CD8-positive, alpha-beta memory T cell (primary cell): ENCODE results near the gene GALK2. TPM values are rescaled to one million over a fixed set of nuclear protein-coding genes. Genes with fewer than 3 reads are reported as not detected.
A peak's percentile ranks its signal among the peaks of the same experiment; 100 is the strongest.

Experiments used
- CTCF ChIA-PET: fragments of 350-600 bp; sonication (Branson Sonifier 250); formaldehyde crosslinking; loops from one replicate; lab custom pipeline; 2021; ENCODE audit warnings: antibody characterized with exemption; lab: Charles Lee
- POLR2A ChIA-PET: fragments of 350-600 bp; sonication (Branson Sonifier 250); formaldehyde crosslinking; loops from one replicate; lab custom pipeline; 2021; ENCODE audit warnings: antibody characterized with exemption; lab: Charles Lee
- DNase-seq, 5 donors: peaks; one replicate each; pipeline versions ENCODE4 v3.0.0 to v3.0.0-alpha.2; 2020 to 2022; ENCODE audit warnings: mixed read lengths in 1 of 5
- H3K27ac ChIP-seq: one replicate; pipeline ENCODE4 v1.7.0; 2013; ENCODE audit warnings: low read depth, mild to moderate bottlenecking, low read length, moderate library complexity
- H3K27me3 ChIP-seq: 2 replicates; pipeline ENCODE4 v1.7.0; 2013; ENCODE audit warnings: low read length, mild to moderate bottlenecking; ENCODE audit not compliant: insufficient read depth, poor library complexity, severe bottlenecking
- H3K36me3 ChIP-seq: 2 replicates; pipeline ENCODE4 v1.7.0; 2013; ENCODE audit warnings: mild to moderate bottlenecking, low read length, moderate library complexity; ENCODE audit not compliant: insufficient read depth
- H3K4me1 ChIP-seq: 2 replicates; pipeline ENCODE4 v1.7.0; 2013; ENCODE audit warnings: mild to moderate bottlenecking, low read length, moderate library complexity; ENCODE audit not compliant: insufficient read depth
- H3K4me3 ChIP-seq: 2 replicates; pipeline ENCODE4 v1.7.0; 2013; ENCODE audit warnings: mild to moderate bottlenecking, low read length
- H3K9me3 ChIP-seq: 2 replicates; pipeline ENCODE4 v1.7.0; 2013; ENCODE audit warnings: mild to moderate bottlenecking, low read length
- H3K27ac Mint-ChIP-seq, 8 donors: one replicate each; pipeline ENCODE4 v1.8.0; 2020 to 2021; ENCODE audit warnings: mixed read lengths in 8 of 8, mild to moderate bottlenecking in 6 of 8, inconsistent platforms in 3 of 8, moderate library complexity in 3 of 8
- H3K27me3 Mint-ChIP-seq, 2 donors: one replicate each; pipeline ENCODE4 v1.8.0; 2020 to 2021; ENCODE audit warnings: mixed read lengths in 2 of 2, mild to moderate bottlenecking in 1 of 2, moderate library complexity in 1 of 2
- H3K36me3 Mint-ChIP-seq, 3 donors: one replicate each; pipeline ENCODE4 v1.8.0; 2020 to 2021; ENCODE audit warnings: mixed read lengths in 3 of 3, inconsistent platforms in 1 of 3, mild to moderate bottlenecking in 1 of 3
- H3K4me1 Mint-ChIP-seq, 3 donors: one replicate each; pipeline ENCODE4 v1.8.0; 2020 to 2021; ENCODE audit warnings: mixed read lengths in 3 of 3, inconsistent platforms in 1 of 3, mild to moderate bottlenecking in 1 of 3
- H3K4me3 Mint-ChIP-seq, 7 donors: one replicate each; pipeline ENCODE4 v1.8.0; 2020 to 2021; ENCODE audit warnings: mixed read lengths in 7 of 7, mild to moderate bottlenecking in 6 of 7, moderate library complexity in 4 of 7, inconsistent platforms in 2 of 7
- H3K9me3 Mint-ChIP-seq, 5 donors: one replicate each; pipeline ENCODE4 v1.8.0; 2020 to 2022; ENCODE audit warnings: mixed read lengths in 5 of 5, mild to moderate bottlenecking in 3 of 5, moderate library complexity in 2 of 5, inconsistent platforms in 1 of 5
- polyA plus RNA-seq: library from polyadenylated mRNA; unstranded; fragments of 300-500 nt; fragmentation: Illumina TruSeq; gene quantifications from one replicate; pipeline ENCODE4 v1.2.3, GENCODE V29; 2021
- total RNA-seq, 2 experiments: library from RNA; stranded (reverse); gene quantifications; one replicate each; pipeline ENCODE4 v1.2.3, GENCODE V29; 2021

Gene GALK2
- total and polyA plus RNA-seq, 3 experiments from 2014 or later, result 21.3 to 28.0 (median 26.2) TPM

DNA sequence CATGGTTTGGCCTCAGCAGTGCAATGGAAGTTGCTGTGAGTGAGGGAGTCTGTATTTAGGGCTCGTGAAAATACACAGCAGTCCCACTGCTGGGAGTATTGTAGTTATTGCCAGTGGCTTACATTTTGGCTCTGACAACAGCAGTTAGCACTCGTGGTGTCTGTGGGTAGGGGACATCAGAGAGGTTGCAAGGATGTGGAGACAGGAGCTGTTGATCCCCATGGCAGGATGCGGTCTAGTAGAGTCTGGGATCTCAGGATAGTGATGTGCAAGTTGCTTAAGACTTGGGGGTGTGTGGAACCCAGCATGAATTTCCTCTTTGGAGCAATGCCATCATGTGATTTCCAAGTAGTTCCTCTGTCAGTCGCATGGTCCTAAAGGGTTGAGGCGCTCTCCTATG is 59.9 kb downstream of the GALK2 start:
- no peaks in the 10 kb centered on the region for H3K27me3 Mint-ChIP-seq
- H3K27me3 ChIP-seq, result no peaks in the 10 kb centered on the region
- no peaks in the 10 kb centered on the region for H3K4me1 ChIP-seq
- no peak overlapping the region for H3K27ac Mint-ChIP-seq
- ChIA-PET POLR2A (no interaction called here), CTCF (no interaction called here)
- H3K4me3 ChIP-seq, result no peak overlapping the region
- peaks cover 26 to 34% (median 34%) of the 10 kb centered on the region in 3 donors for H3K4me1 Mint-ChIP-seq
- H3K9me3 Mint-ChIP-seq, result peaks cover 8 to 14% (median 13%) of the 10 kb centered on the region in 5 donors
- no peak for DNase-seq
- H3K9me3 ChIP-seq, result peaks cover 4% of the 10 kb centered on the region
- no peak overlapping the region for H3K4me3 Mint-ChIP-seq
- peaks cover 36 to 67% (median 49%) of the 10 kb centered on the region in 3 donors for H3K36me3 Mint-ChIP-seq
- H3K27ac ChIP-seq, result no peak overlapping the region
- H3K36me3 ChIP-seq, result no peaks in the 10 kb centered on the region

DNA sequence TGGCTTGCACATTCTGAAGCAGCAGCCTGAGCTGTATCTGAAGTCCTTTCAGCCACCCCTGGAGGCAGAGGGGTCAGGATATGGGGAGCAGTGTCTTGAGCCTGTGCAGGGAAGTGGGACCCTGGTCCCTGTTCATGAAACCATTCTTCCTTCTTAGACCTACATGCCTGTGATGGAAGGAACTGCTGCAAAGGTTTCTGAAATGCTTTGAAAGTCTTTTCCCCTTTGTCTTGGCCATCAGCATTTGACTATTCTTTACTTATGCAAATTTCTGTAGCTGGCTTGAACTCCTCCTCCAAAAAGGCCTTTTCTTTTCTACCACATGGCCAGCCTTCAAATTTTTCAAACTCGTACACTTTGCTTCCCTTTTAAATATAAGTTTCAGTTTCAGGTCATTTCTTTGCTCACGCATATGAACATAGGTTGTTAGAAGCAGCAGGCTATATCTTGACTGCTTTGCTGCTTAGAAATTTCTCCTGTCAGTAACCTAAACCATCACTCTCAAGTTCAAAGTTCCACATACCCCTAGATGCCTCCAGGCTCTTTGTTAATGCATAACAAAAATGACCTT is 62.3 kb downstream of the GALK2 start:
- no peak for DNase-seq
- Mint-ChIP-seq H3K4me3 (no peak overlapping the region), H3K4me1 (peaks cover 24 to 33% (median 29%) of the 10 kb centered on the region in 3 donors), H3K27ac (peak overlapping the region in 1 of 8 donors; percentile 87), H3K27me3 (no peaks in the 10 kb centered on the region), H3K36me3 (peaks cover 24 to 57% (median 35%) of the 10 kb centered on the region in 3 donors), H3K9me3 (peaks cover 8 to 14% (median 10%) of the 10 kb centered on the region in 5 donors)
- Histone ChIP-seq H3K27ac (no peak overlapping the region), H3K4me3 (no peak overlapping the region), H3K9me3 (peaks cover 4% of the 10 kb centered on the region), H3K4me1 (no peaks in the 10 kb centered on the region), H3K36me3 (no peaks in the 10 kb centered on the region), H3K27me3 (no peaks in the 10 kb centered on the region)
- CTCF ChIA-PET, result no interaction called here
- POLR2A ChIA-PET, result no interaction called here

DNA sequence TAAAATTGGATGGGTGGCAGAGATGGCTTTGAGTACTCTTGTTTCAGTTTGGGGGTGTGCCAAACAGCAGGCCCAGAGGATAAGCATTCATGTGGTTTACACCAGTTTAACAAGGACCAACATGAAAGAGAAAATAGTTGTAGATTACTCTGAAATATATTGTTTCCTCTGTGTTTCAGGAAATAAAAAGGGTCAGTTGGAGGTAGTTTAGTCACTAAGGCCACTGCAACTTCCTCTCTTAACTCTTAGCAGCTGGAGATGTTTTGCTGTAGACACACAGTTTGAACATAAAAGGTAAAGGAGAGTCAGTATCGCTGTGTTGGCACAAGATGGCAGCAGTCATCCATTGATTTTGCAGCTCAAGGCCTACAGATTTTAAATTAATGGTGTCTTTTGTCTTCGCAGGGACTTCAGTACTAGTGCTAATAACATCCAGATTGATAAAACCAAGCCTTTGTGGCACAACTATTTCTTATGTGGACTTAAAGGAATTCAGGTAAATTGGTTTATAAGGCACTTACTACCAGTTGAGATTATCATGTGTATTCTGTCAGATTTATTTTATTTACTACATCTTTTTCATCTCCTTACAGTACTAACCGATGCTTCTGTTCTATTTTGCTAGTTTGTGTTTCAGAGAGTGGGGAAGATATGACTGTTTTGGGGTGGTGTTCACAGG is 65.5 kb downstream of the GALK2 start:
- peak overlapping the region in 6 of 8 donors; percentile 29 to 79 (median 72) for H3K27ac Mint-ChIP-seq
- peaks cover 14 to 15% (median 15%) of the 10 kb centered on the region in 3 donors for H3K4me1 Mint-ChIP-seq

DNA sequence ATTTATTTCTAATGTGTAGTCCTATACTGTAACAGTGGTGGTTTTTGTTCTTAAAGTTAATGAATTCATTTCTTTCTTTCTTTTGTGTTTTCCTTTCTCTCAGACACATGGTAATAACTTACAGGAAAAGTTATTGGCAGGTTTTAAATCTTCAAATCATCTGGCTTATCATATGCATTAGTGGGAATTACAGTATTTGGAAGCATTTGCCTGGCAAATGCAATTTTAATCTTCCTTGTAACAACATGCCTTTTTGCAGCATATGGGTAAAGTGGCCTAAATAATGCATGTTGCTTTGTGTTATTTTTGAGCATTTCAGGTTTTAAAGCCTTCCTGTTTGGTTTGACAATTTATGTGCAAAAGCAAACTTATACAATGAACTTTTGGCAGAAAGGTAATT is 66.8 kb downstream of the GALK2 start:
- no peaks in the 10 kb centered on the region for H3K9me3 ChIP-seq
- H3K27me3 Mint-ChIP-seq, result no peaks in the 10 kb centered on the region
- peaks cover 5% of the 10 kb centered on the region for H3K36me3 ChIP-seq
- H3K4me3 ChIP-seq, result no peak overlapping the region
- H3K4me1 Mint-ChIP-seq, result peaks cover 11 to 15% (median 15%) of the 10 kb centered on the region in 3 donors
- H3K36me3 Mint-ChIP-seq, result peaks cover 9 to 38% (median 11%) of the 10 kb centered on the region in 3 donors
- H3K9me3 Mint-ChIP-seq, result no peaks in the 10 kb centered on the region
- H3K27me3 ChIP-seq, result no peaks in the 10 kb centered on the region
- ChIA-PET POLR2A (no interaction called here), CTCF (interaction anchor here (0.9 to 2.4 kb wide), 4 partner anchors 185 to 909 kb away, joined by 3 to 22 read pairs (median 5); partner anchors contain the start of gene FGF7)
- no peaks in the 10 kb centered on the region for H3K4me1 ChIP-seq
- H3K27ac ChIP-seq, result no peak overlapping the region
- no peak overlapping the region for H3K4me3 Mint-ChIP-seq
- DNase-seq, result no peak
- H3K27ac Mint-ChIP-seq, result peak overlapping the region in 1 of 8 donors; percentile 47

More for the DNA sequence above, 65.5 kb downstream of the GALK2 start:
- no peak overlapping the region for H3K4me3 ChIP-seq
- Mint-ChIP-seq H3K27me3 (no peaks in the 10 kb centered on the region), H3K4me3 (no peak overlapping the region), H3K36me3 (peaks cover 13 to 46% (median 17%) of the 10 kb centered on the region in 3 donors), H3K9me3 (no peaks in the 10 kb centered on the region)
- ChIA-PET CTCF (interaction anchor here (0.9 to 2.4 kb wide), 6 partner anchors 187 to 1080 kb away, joined by 3 to 22 read pairs (median 4); partner anchors contain the start of gene FGF7), POLR2A (no interaction called here)
- H3K9me3 ChIP-seq, result no peaks in the 10 kb centered on the region
- H3K27me3 ChIP-seq, result no peaks in the 10 kb centered on the region
- H3K27ac ChIP-seq, result no peak overlapping the region
- H3K36me3 ChIP-seq, result peaks cover 5% of the 10 kb centered on the region
- no peaks in the 10 kb centered on the region for H3K4me1 ChIP-seq
- peak; percentile 11 to 51 (median 29) for DNase-seq

DNA sequence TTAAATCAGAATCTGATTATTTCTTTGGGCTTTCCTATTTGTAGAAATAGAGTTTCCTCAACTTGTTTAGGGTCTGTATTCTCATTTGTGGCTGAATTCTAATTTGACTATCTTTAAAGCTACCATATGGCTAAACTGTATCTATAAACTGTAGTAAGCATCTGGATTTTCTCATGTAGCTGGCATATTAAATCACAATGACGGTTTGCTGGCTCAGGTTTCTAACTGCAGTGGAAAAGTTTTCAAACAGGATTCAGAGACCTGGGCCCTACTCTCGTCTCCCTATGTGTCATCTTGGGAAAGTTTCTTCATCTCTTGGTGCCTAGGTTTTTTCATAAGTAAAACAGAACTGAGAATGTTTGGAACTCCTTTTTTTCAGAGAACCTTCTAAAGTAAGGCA is 68.3 kb downstream of the GALK2 start:
- no peak overlapping the region for H3K4me3 ChIP-seq
- H3K27me3 ChIP-seq, result no peaks in the 10 kb centered on the region
- DNase-seq, result no peak
- H3K4me1 Mint-ChIP-seq, result peaks cover 11 to 15% (median 13%) of the 10 kb centered on the region in 3 donors
- H3K9me3 ChIP-seq, result no peaks in the 10 kb centered on the region
- peaks cover 13% of the 10 kb centered on the region for H3K36me3 ChIP-seq
- H3K36me3 Mint-ChIP-seq, result peaks cover 6 to 25% (median 6%) of the 10 kb centered on the region in 3 donors
- H3K27ac ChIP-seq, result no peak overlapping the region
- H3K27me3 Mint-ChIP-seq, result no peaks in the 10 kb centered on the region
- POLR2A ChIA-PET, result no interaction called here
- no peaks in the 10 kb centered on the region for H3K9me3 Mint-ChIP-seq
- no peak overlapping the region for H3K4me3 Mint-ChIP-seq
- CTCF ChIA-PET, result no interaction called here
- H3K4me1 ChIP-seq, result no peaks in the 10 kb centered on the region
- no peak overlapping the region for H3K27ac Mint-ChIP-seq

DNA sequence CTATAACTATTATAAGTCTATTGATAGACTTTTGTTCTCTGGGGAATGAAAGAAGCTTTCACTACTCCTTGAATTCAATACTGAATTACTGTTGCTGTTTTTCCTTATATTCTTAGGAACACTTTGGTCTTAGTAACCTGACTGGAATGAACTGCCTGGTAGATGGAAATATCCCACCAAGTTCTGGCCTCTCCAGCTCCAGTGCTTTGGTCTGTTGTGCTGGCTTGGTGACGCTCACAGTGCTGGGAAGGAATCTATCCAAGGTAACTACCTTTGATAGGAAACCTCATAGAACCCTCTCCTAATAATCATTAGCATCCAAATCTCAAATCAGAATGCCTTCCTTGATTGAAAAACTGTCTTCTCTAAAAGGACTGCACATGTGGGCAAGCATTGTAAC is 69.1 kb downstream of the GALK2 start:
- no peaks in the 10 kb centered on the region for H3K9me3 Mint-ChIP-seq
- Histone ChIP-seq H3K27me3 (no peaks in the 10 kb centered on the region), H3K4me3 (no peak overlapping the region), H3K4me1 (no peaks in the 10 kb centered on the region), H3K27ac (no peak overlapping the region), H3K36me3 (peaks cover 13% of the 10 kb centered on the region), H3K9me3 (no peaks in the 10 kb centered on the region)
- no peaks in the 10 kb centered on the region for H3K27me3 Mint-ChIP-seq
- H3K27ac Mint-ChIP-seq, result peak overlapping the region in 1 of 8 donors; percentile 22
- H3K4me3 Mint-ChIP-seq, result no peak overlapping the region
- ChIA-PET POLR2A (no interaction called here), CTCF (no interaction called here)
- DNase-seq, result no peak
- H3K36me3 Mint-ChIP-seq, result peaks cover 11 to 20% (median 11%) of the 10 kb centered on the region in 3 donors
- peaks cover 11 to 15% (median 13%) of the 10 kb centered on the region in 3 donors for H3K4me1 Mint-ChIP-seq

DNA sequence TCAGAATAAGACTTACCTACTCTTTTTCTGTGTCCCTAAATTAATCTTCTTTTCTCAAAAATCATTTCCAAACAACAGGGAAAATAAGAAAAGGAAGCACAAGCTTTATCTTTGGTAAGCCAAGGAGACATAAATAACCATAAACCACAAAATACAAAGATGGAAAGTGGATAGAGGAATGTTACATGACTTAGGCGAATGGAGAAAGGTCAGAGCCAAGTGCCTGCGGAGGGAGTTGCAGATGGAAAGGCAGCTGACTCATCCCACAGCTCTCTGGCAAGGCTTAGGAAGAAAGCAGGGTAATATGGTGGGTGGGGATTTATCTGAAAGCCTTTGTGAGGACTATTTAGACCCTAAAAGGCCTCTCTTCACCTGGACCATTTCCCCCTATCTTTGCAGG is 72.8 kb downstream of the GALK2 start:
- POLR2A ChIA-PET, result no interaction called here
- H3K9me3 Mint-ChIP-seq, result peaks cover 0 to 2% (median 0%) of the 10 kb centered on the region in 5 donors
- no peak overlapping the region for H3K27ac Mint-ChIP-seq
- Histone ChIP-seq H3K27me3 (no peaks in the 10 kb centered on the region), H3K9me3 (no peaks in the 10 kb centered on the region), H3K4me1 (no peaks in the 10 kb centered on the region), H3K36me3 (peaks cover 13% of the 10 kb centered on the region), H3K4me3 (no peak overlapping the region), H3K27ac (no peak overlapping the region)
- CTCF ChIA-PET, result no interaction called here
- H3K27me3 Mint-ChIP-seq, result no peaks in the 10 kb centered on the region
- H3K4me3 Mint-ChIP-seq, result no peak overlapping the region
- H3K4me1 Mint-ChIP-seq, result no peaks in the 10 kb centered on the region
- peaks cover 30 to 40% (median 34%) of the 10 kb centered on the region in 3 donors for H3K36me3 Mint-ChIP-seq
- DNase-seq, result no peak

DNA sequence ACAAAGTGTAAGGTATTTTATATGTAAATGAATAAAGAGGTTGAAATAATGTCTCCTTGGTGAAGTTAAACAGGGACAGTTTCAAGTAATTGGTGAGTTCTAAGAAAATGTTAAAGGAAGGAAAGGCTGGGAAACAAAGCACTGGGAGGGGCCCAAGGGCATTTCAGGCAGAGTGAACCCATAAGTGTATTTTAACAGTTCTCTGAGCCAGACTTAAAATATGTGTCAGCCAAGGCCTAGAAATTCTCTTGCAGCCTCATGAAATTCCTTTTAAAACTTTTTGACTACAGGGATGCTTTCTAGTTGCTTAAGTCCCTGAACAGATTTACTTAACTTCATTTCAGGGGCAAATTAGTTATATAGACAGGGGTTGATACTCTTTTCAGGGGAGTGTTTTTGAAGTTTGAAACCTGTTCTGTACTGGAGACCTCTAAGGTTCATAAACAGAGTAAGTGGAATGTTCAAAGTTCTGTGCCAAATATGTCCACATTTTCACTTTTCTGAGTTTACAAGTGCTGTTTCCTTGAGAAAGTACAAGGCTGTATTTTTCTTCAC is 77.6 kb downstream of the GALK2 start:
- H3K4me1 Mint-ChIP-seq, result no peaks in the 10 kb centered on the region
- peaks cover 48 to 75% (median 61%) of the 10 kb centered on the region in 3 donors for H3K36me3 Mint-ChIP-seq
- H3K27ac Mint-ChIP-seq, result peak overlapping the region in 1 of 8 donors; percentile 51
- H3K4me3 ChIP-seq, result no peak overlapping the region
- no peaks in the 10 kb centered on the region for H3K27me3 Mint-ChIP-seq
- no peak overlapping the region for H3K27ac ChIP-seq
- H3K9me3 ChIP-seq, result no peaks in the 10 kb centered on the region
- CTCF ChIA-PET, result no interaction called here
- peaks cover 2 to 11% (median 8%) of the 10 kb centered on the region in 5 donors for H3K9me3 Mint-ChIP-seq
- no peak overlapping the region for H3K4me3 Mint-ChIP-seq
- POLR2A ChIA-PET, result no interaction called here
- no peaks in the 10 kb centered on the region for H3K27me3 ChIP-seq
- no peak for DNase-seq
- no peaks in the 10 kb centered on the region for H3K4me1 ChIP-seq
- peaks cover 8% of the 10 kb centered on the region for H3K36me3 ChIP-seq
